ENCODE measurements around the gene LSM10.

The LSM10 gene

DNA sequence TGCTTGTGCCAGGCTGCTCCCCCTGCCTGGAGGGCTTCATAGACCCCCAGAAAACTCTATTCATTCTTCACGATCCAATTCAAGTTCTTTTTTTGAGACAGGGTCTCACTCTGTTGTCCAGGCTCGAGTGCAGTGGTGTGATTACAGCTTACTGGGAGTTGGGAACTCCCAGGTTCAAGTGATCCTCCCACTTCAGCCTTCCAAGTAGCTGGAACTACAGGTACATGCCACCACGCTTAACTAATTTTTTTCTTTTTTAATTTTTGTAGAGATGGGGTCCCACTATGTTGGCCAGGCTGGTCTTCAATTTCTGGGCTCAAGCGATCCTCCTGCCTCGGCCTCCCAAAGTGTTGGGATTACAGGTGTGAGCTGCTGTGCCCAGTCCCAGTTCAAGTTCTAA is 16.3 kb downstream of the LSM10 start:
- Mint-ChIP-seq H3K36me3 (ENCODE audit: low read depth) (peaks cover 11% of the 10 kb centered on the region), H3K4me3 (no peak overlapping the region), H3K9me3 (no peaks in the 10 kb centered on the region), H3K27ac (peak overlapping the region; percentile 10), H3K4me1 (ENCODE audit: low read depth) (peaks cover 79% of the 10 kb centered on the region), H3K27me3 (no peaks in the 10 kb centered on the region)

GRCh38 chr1:36380782-36381181 is 16.9 kb downstream of the LSM10 start:
- Mint-ChIP-seq H3K4me3 (no peak overlapping the region), H3K4me1 (ENCODE audit: low read depth) (peaks cover 80% of the 10 kb centered on the region), H3K27me3 (no peaks in the 10 kb centered on the region), H3K27ac (peak overlapping the region; percentile 39), H3K9me3 (no peaks in the 10 kb centered on the region), H3K36me3 (ENCODE audit: low read depth) (peaks cover 11% of the 10 kb centered on the region)

DNA sequence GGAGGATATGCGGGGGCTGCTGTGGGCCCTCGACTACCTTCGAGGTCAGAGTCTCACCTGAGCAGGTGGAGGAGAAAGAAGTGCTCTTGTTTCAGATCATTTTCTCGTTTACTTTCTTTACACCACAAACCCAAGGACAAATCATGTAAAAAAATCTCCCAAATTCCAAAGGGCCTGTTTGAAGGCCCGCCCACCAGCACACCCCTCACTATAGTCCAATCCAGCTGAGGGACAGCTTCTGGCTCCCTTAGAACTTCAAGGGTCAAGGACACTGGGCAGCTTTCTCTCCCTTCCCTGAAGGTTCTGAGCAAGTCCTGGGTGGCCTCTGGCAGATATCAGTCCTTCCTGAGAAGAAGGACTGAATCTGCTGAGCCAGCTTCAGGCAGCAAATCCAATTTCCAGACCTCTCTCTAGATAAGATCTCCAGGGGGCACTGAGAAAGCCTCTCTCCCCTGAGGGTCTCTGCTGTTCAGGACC is 17.5 kb downstream of the LSM10 start:
- Mint-ChIP-seq H3K4me3 (no peak overlapping the region), H3K36me3 (ENCODE audit: low read depth) (peaks cover 11% of the 10 kb centered on the region), H3K9me3 (no peaks in the 10 kb centered on the region), H3K27ac (peak overlapping the region; percentile 39), H3K4me1 (ENCODE audit: low read depth) (peaks cover 86% of the 10 kb centered on the region), H3K27me3 (no peaks in the 10 kb centered on the region)

- Mint-ChIP-seq H3K9me3 (no peaks in the 10 kb centered on the region), H3K27me3 (no peaks in the 10 kb centered on the region), H3K4me1 (ENCODE audit: low read depth) (peaks cover 90% of the 10 kb centered on the region), H3K4me3 (no peak overlapping the region), H3K36me3 (ENCODE audit: low read depth) (peaks cover 5% of the 10 kb centered on the region), H3K27ac (peak overlapping the region; percentile 85)
Measured at GRCh38 chr1:36377791-36378492, 19.8 kb downstream of the LSM10 start.

- H3K27me3 Mint-ChIP-seq: no peaks in the 10 kb centered on the region
- H3K4me1 Mint-ChIP-seq (ENCODE audit: low read depth): peaks cover 69% of the 10 kb centered on the region
- H3K36me3 Mint-ChIP-seq (ENCODE audit: low read depth): no peaks in the 10 kb centered on the region
- H3K27ac Mint-ChIP-seq: no peak overlapping the region
- no peak overlapping the region for H3K4me3 Mint-ChIP-seq
- H3K9me3 Mint-ChIP-seq: no peaks in the 10 kb centered on the region
Measured at GRCh38 chr1:36372617-36373016, 25.1 kb downstream of the LSM10 start.

- H3K36me3 Mint-ChIP-seq (ENCODE audit: low read depth): peaks cover 3% of the 10 kb centered on the region
- no peaks in the 10 kb centered on the region for H3K9me3 Mint-ChIP-seq
- H3K27me3 Mint-ChIP-seq: no peaks in the 10 kb centered on the region
- peaks cover 69% of the 10 kb centered on the region for H3K4me1 Mint-ChIP-seq (ENCODE audit: low read depth)
- no peak overlapping the region for H3K4me3 Mint-ChIP-seq
- H3K27ac Mint-ChIP-seq: peak overlapping the region; percentile 65
Measured at GRCh38 chr1:36369061-36369861, 28.4 kb downstream of the LSM10 start.

DNA sequence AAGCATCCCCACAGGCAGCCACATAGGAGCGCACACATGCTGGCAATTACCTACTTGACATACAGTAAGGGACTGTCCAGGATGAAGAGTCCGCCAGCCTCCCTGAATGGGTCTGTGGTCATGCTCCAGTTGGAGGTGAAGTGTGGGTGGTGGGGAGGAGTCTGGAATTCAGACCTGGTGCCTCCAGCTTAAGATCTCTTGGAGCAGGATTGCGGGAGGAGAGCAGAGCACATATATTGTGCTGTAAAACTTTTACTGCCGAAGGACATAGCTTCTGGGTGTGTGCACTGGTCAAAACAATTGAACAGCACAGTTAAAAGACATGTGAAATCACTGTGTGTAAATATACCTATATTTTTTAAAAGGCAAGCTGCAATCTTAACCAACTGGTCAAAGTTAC is 29.9 kb downstream of the LSM10 start:
- H3K4me3 Mint-ChIP-seq: no peak overlapping the region
- peaks cover 3% of the 10 kb centered on the region for H3K36me3 Mint-ChIP-seq (ENCODE audit: low read depth)
- no peaks in the 10 kb centered on the region for H3K9me3 Mint-ChIP-seq
- no peaks in the 10 kb centered on the region for H3K27me3 Mint-ChIP-seq
- peak overlapping the region; percentile 33 for H3K27ac Mint-ChIP-seq
- peaks cover 54% of the 10 kb centered on the region for H3K4me1 Mint-ChIP-seq (ENCODE audit: low read depth)

GRCh38 chr1:36367066-36367465 is 30.6 kb downstream of the LSM10 start:
- H3K4me3 Mint-ChIP-seq: no peak overlapping the region
- H3K27ac Mint-ChIP-seq: peak overlapping the region; percentile 79
- H3K9me3 Mint-ChIP-seq: no peaks in the 10 kb centered on the region
- no peaks in the 10 kb centered on the region for H3K27me3 Mint-ChIP-seq
- peaks cover 7% of the 10 kb centered on the region for H3K36me3 Mint-ChIP-seq (ENCODE audit: low read depth)
- H3K4me1 Mint-ChIP-seq (ENCODE audit: low read depth): peaks cover 47% of the 10 kb centered on the region

DNA sequence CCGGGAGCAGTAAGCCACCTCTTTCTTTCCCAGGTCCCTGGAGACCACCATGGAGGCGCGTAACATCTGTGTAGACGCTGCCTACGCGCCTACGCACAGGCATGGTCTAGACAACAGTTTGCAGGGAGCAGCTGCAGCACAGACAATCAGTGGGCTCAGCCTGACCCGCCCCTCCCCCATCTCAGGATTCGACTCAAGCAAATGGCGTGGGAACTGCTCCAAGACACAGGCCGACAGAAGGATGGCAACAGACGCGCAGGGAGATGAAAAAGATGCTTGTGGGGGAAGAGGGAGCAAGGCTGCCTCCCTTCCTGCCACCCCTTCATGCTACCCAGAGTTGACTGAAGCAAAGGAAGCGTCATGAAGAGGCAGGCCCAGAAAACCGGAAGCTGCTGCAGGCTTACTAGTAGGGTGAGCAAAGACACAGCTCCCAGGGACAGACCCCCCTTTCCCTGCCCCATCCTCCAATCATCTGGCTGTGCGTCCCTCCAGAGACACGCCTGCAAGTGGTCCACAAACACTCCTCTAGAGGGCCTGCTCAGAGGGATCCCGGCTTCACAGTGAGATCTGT is 31.5 kb downstream of the LSM10 start:
- H3K27me3 Mint-ChIP-seq: no peaks in the 10 kb centered on the region
- peak overlapping the region; percentile 79 for H3K27ac Mint-ChIP-seq
- peaks cover 44% of the 10 kb centered on the region for H3K4me1 Mint-ChIP-seq (ENCODE audit: low read depth)
- no peaks in the 10 kb centered on the region for H3K9me3 Mint-ChIP-seq
- peaks cover 11% of the 10 kb centered on the region for H3K36me3 Mint-ChIP-seq (ENCODE audit: low read depth)
- no peak overlapping the region for H3K4me3 Mint-ChIP-seq

GRCh38 chr1:36365381-36365780 is 32.3 kb downstream of the LSM10 start:
- H3K36me3 Mint-ChIP-seq (ENCODE audit: low read depth): peaks cover 11% of the 10 kb centered on the region
- no peak overlapping the region for H3K4me3 Mint-ChIP-seq
- H3K4me1 Mint-ChIP-seq (ENCODE audit: low read depth): peaks cover 44% of the 10 kb centered on the region

DNA sequence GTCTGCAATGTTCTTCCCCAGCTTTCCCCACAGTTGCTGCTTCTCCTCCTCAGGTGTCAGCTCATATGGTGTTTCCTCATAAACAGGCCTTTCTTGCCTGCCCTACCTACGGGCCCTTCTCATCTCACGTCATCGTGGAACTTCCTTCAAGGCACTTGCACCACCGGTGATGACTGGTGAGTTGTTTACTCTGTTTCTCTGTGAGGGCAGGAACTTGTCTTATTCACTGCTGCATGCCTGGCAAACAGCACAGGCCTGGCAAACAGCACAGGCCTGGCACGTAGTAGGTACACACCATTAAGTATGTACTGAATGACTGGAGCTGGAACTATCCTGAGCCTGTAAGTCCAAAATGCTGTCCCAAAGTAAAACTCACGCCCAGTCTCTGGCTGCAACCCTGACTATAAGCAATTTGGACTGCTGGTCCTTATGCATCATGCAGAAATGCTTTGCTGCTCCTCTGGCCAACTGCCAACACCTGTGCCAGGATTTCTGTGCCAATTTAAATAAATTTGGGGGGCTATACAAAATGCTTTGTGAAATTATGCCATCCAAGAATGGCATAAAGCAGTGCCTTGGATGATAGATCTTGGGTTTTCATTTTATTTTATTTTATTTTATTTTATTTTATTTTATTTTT is 37.7 kb downstream of the LSM10 start:
- H3K4me1 Mint-ChIP-seq (ENCODE audit: low read depth): peaks cover 10% of the 10 kb centered on the region
- no peaks in the 10 kb centered on the region for H3K27me3 Mint-ChIP-seq
- H3K36me3 Mint-ChIP-seq (ENCODE audit: low read depth): peaks cover 51% of the 10 kb centered on the region
- no peak overlapping the region for H3K4me3 Mint-ChIP-seq
- H3K9me3 Mint-ChIP-seq: no peaks in the 10 kb centered on the region
- peak overlapping the region; percentile 80 for H3K27ac Mint-ChIP-seq

More at GRCh38 chr1:36365381-36365780, 32.3 kb downstream of the LSM10 start:
- no peaks in the 10 kb centered on the region for H3K9me3 Mint-ChIP-seq
- H3K27ac Mint-ChIP-seq: peak overlapping the region; percentile 79
- no peaks in the 10 kb centered on the region for H3K27me3 Mint-ChIP-seq

DNA sequence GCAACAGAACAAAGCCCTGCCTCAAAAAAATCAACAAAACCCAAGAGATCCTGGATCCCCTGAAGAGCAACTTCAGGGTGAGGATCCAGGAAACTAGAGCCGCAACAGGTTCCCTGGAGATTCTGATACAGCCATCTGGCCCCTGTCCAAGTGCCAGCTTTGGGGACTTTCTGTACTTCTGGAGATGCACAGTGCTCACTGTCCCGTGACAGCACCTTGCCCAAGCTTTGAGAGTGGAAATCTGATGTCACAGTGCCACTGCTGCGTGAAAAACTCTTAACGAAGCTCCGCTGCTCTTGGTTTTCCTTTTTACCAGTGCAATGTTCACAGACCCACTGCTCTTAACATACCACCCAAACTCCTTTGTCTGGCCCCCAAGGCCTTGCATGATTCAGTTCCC is 38.3 kb downstream of the LSM10 start:
- Mint-ChIP-seq H3K9me3 (no peaks in the 10 kb centered on the region), H3K4me3 (no peak overlapping the region)

DNA sequence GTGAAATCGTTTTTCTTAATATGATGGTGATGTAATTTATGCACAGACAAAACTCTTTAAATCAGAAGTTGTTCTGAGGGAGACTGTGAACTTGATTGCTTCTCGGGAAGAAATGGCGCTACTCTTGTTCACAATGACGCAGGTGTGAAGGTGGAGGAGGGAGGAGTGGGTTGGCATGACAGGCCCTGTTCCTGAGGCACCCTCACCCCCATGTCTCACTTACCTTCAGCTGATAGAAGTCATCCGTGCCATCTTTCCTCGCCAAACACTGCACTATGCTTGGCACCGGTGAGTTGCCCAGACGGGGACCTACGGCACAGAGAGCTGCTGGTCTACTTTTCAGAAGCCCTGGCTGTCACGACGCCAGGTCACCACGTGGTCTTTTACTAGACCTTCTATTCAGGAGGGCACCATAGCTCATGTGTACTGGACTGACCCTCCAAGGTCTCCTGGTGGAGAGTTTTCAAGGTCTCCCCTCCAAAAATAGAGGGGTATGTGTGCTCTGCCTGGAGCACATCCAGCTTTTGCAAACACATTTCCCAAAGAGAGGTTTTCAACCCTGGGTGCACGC is 39.1 kb downstream of the LSM10 start:
- H3K4me3 Mint-ChIP-seq: no peak overlapping the region
- H3K9me3 Mint-ChIP-seq: no peaks in the 10 kb centered on the region
- H3K27me3 Mint-ChIP-seq: no peaks in the 10 kb centered on the region
- peaks cover 59% of the 10 kb centered on the region for H3K36me3 Mint-ChIP-seq (ENCODE audit: low read depth)
- H3K27ac Mint-ChIP-seq: no peak overlapping the region
- H3K4me1 Mint-ChIP-seq (ENCODE audit: low read depth): peaks cover 9% of the 10 kb centered on the region

More for the DNA sequence above, 38.3 kb downstream of the LSM10 start:
- Mint-ChIP-seq H3K27ac (peak overlapping the region; percentile 80), H3K27me3 (no peaks in the 10 kb centered on the region), H3K36me3 (ENCODE audit: low read depth) (peaks cover 56% of the 10 kb centered on the region), H3K4me1 (ENCODE audit: low read depth) (peaks cover 9% of the 10 kb centered on the region)

- H3K36me3 Mint-ChIP-seq (ENCODE audit: low read depth): peaks cover 56% of the 10 kb centered on the region
- no peak overlapping the region for H3K27ac Mint-ChIP-seq
- H3K4me3 Mint-ChIP-seq: no peak overlapping the region
Measured at GRCh38 chr1:36355811-36356210, 41.9 kb downstream of the LSM10 start.

More at GRCh38 chr1:36355811-36356210, 41.9 kb downstream of the LSM10 start:
- H3K4me1 Mint-ChIP-seq (ENCODE audit: low read depth): peaks cover 28% of the 10 kb centered on the region
- no peaks in the 10 kb centered on the region for H3K9me3 Mint-ChIP-seq
- H3K27me3 Mint-ChIP-seq: no peaks in the 10 kb centered on the region
